CD8-positive, alpha-beta memory T cell (primary cell): ENCODE measurements around the gene TCEA2. TPM values are rescaled to one million over a fixed set of nuclear protein-coding genes. Genes with fewer than 3 reads are reported as not detected.

ENCODE experiments used
- CTCF ChIA-PET: fragments of 350-600 bp; sonication (Branson Sonifier 250); formaldehyde crosslinking; loops from one replicate; lab custom pipeline; 2021; ENCODE audit warnings: antibody characterized with exemption; lab: Charles Lee
- POLR2A ChIA-PET: fragments of 350-600 bp; sonication (Branson Sonifier 250); formaldehyde crosslinking; loops from one replicate; lab custom pipeline; 2021; ENCODE audit warnings: antibody characterized with exemption; lab: Charles Lee
- DNase-seq, 5 donors: peaks; one replicate each; pipeline versions ENCODE4 v3.0.0 to v3.0.0-alpha.2; 2020 to 2022; ENCODE audit warnings: mixed read lengths in 1 of 5
- H3K27ac ChIP-seq: one replicate; pipeline ENCODE4 v1.7.0; 2013; ENCODE audit warnings: low read depth, mild to moderate bottlenecking, low read length, moderate library complexity
- H3K27me3 ChIP-seq: 2 replicates; pipeline ENCODE4 v1.7.0; 2013; ENCODE audit warnings: low read length, mild to moderate bottlenecking; ENCODE audit not compliant: insufficient read depth, poor library complexity, severe bottlenecking
- H3K36me3 ChIP-seq: 2 replicates; pipeline ENCODE4 v1.7.0; 2013; ENCODE audit warnings: mild to moderate bottlenecking, low read length, moderate library complexity; ENCODE audit not compliant: insufficient read depth
- H3K4me1 ChIP-seq: 2 replicates; pipeline ENCODE4 v1.7.0; 2013; ENCODE audit warnings: mild to moderate bottlenecking, low read length, moderate library complexity; ENCODE audit not compliant: insufficient read depth
- H3K4me3 ChIP-seq: 2 replicates; pipeline ENCODE4 v1.7.0; 2013; ENCODE audit warnings: mild to moderate bottlenecking, low read length
- H3K9me3 ChIP-seq: 2 replicates; pipeline ENCODE4 v1.7.0; 2013; ENCODE audit warnings: mild to moderate bottlenecking, low read length
- H3K27ac Mint-ChIP-seq, 8 donors: one replicate each; pipeline ENCODE4 v1.8.0; 2020 to 2021; ENCODE audit warnings: mixed read lengths in 8 of 8, mild to moderate bottlenecking in 6 of 8, inconsistent platforms in 3 of 8, moderate library complexity in 3 of 8
- H3K27me3 Mint-ChIP-seq, 2 donors: one replicate each; pipeline ENCODE4 v1.8.0; 2020 to 2021; ENCODE audit warnings: mixed read lengths in 2 of 2, mild to moderate bottlenecking in 1 of 2, moderate library complexity in 1 of 2
- H3K36me3 Mint-ChIP-seq, 3 donors: one replicate each; pipeline ENCODE4 v1.8.0; 2020 to 2021; ENCODE audit warnings: mixed read lengths in 3 of 3, inconsistent platforms in 1 of 3, mild to moderate bottlenecking in 1 of 3
- H3K4me1 Mint-ChIP-seq, 3 donors: one replicate each; pipeline ENCODE4 v1.8.0; 2020 to 2021; ENCODE audit warnings: mixed read lengths in 3 of 3, inconsistent platforms in 1 of 3, mild to moderate bottlenecking in 1 of 3
- H3K4me3 Mint-ChIP-seq, 7 donors: one replicate each; pipeline ENCODE4 v1.8.0; 2020 to 2021; ENCODE audit warnings: mixed read lengths in 7 of 7, mild to moderate bottlenecking in 6 of 7, moderate library complexity in 4 of 7, inconsistent platforms in 2 of 7
- H3K9me3 Mint-ChIP-seq, 5 donors: one replicate each; pipeline ENCODE4 v1.8.0; 2020 to 2022; ENCODE audit warnings: mixed read lengths in 5 of 5, mild to moderate bottlenecking in 3 of 5, moderate library complexity in 2 of 5, inconsistent platforms in 1 of 5
- polyA plus RNA-seq: library from polyadenylated mRNA; unstranded; fragments of 300-500 nt; fragmentation: Illumina TruSeq; gene quantifications from one replicate; pipeline ENCODE4 v1.2.3, GENCODE V29; 2021
- total RNA-seq, 2 experiments: library from RNA; stranded (reverse); gene quantifications; one replicate each; pipeline ENCODE4 v1.2.3, GENCODE V29; 2021

Gene TCEA2
- total and polyA plus RNA-seq, 3 experiments from 2014 or later: 24.2 to 30.9 (median 24.5) TPM

DNA sequence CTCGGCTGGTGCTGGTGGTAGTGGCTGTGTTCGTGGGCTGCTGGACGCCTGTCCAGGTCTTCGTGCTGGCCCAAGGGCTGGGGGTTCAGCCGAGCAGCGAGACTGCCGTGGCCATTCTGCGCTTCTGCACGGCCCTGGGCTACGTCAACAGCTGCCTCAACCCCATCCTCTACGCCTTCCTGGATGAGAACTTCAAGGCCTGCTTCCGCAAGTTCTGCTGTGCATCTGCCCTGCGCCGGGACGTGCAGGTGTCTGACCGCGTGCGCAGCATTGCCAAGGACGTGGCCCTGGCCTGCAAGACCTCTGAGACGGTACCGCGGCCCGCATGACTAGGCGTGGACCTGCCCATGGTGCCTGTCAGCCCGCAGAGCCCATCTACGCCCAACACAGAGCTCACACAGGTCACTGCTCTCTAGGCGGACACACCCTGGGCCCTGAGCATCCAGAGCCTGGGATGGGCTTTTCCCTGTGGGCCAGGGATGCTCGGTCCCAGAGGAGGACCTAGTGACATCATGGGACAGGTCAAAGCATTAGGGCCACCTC, 35.5 kb downstream of the TCEA2 start:
- H3K9me3 Mint-ChIP-seq: no peaks in the 10 kb centered on the region
- H3K27me3 ChIP-seq: peaks cover 7% of the 10 kb centered on the region
- H3K9me3 ChIP-seq: no peaks in the 10 kb centered on the region
- peaks cover 0 to 27% (median 11%) of the 10 kb centered on the region in 3 donors for H3K4me1 Mint-ChIP-seq
- H3K36me3 ChIP-seq: no peaks in the 10 kb centered on the region
- POLR2A ChIA-PET: no interaction called here
- H3K36me3 Mint-ChIP-seq: peaks cover 0 to 2% (median 0%) of the 10 kb centered on the region in 3 donors
- H3K27ac Mint-ChIP-seq: no peak overlapping the region
- H3K4me3 ChIP-seq: no peak overlapping the region
- H3K27me3 Mint-ChIP-seq: peaks cover 7 to 16% of the 10 kb centered on the region in 2 donors
- H3K4me3 Mint-ChIP-seq: no peak overlapping the region
- no peak for DNase-seq
- peaks cover 6% of the 10 kb centered on the region for H3K4me1 ChIP-seq
- H3K27ac ChIP-seq: no peak overlapping the region
- CTCF ChIA-PET: interaction anchor here (1.2 to 2.0 kb wide), 2 partner anchors 15 to 21 kb away, joined by 4 to 8 read pairs; partner anchors contain the start of gene LKAAEAR1

DNA sequence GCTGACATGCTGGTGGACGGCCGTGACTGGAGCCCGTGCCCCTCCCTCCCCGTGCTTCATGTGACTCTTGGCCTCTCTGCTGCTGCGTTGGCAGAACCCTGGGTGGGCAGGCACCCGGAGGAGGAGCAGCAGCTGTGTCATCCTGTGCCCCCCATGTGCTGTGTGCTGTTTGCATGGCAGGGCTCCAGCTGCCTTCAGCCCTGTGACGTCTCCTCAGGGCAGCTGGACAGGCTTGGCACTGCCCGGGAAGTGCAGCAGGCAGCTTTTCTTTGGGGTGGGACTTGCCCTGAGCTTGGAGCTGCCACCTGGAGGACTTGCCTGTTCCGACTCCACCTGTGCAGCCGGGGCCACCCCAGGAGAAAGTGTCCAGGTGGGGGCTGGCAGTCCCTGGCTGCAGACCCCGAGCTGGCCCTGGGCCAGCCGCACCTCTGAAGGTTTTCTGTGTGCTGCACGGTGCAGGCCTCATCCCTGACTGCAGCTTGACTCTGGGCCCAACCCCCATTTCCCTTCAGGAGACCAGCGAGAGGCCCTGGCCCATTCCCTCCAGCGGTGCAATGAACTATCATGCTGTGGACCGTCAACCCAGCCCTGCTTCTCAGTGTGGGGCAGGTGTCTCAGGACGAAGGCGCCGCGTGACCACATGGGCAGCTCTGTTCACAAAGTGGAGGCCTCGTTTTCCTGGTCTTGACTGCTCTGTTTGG, 36.2 kb downstream of the TCEA2 start:
- H3K4me1 Mint-ChIP-seq: peaks cover 0 to 27% (median 11%) of the 10 kb centered on the region in 3 donors
- no peaks in the 10 kb centered on the region for H3K9me3 Mint-ChIP-seq
- peaks cover 7 to 21% of the 10 kb centered on the region in 2 donors for H3K27me3 Mint-ChIP-seq
- Histone ChIP-seq H3K27ac (no peak overlapping the region), H3K36me3 (no peaks in the 10 kb centered on the region), H3K4me1 (peaks cover 6% of the 10 kb centered on the region), H3K27me3 (peaks cover 7% of the 10 kb centered on the region), H3K9me3 (no peaks in the 10 kb centered on the region), H3K4me3 (no peak overlapping the region)
- no peak overlapping the region for H3K27ac Mint-ChIP-seq
- H3K36me3 Mint-ChIP-seq: peaks cover 0 to 2% (median 0%) of the 10 kb centered on the region in 3 donors
- POLR2A ChIA-PET: no interaction called here
- H3K4me3 Mint-ChIP-seq: no peak overlapping the region
- no peak for DNase-seq
- CTCF ChIA-PET: interaction anchor here (1.1 to 2.0 kb wide), 3 partner anchors 15 to 61 kb away, joined by 4 to 8 read pairs (median 5); partner anchors contain the start of gene LKAAEAR1

DNA sequence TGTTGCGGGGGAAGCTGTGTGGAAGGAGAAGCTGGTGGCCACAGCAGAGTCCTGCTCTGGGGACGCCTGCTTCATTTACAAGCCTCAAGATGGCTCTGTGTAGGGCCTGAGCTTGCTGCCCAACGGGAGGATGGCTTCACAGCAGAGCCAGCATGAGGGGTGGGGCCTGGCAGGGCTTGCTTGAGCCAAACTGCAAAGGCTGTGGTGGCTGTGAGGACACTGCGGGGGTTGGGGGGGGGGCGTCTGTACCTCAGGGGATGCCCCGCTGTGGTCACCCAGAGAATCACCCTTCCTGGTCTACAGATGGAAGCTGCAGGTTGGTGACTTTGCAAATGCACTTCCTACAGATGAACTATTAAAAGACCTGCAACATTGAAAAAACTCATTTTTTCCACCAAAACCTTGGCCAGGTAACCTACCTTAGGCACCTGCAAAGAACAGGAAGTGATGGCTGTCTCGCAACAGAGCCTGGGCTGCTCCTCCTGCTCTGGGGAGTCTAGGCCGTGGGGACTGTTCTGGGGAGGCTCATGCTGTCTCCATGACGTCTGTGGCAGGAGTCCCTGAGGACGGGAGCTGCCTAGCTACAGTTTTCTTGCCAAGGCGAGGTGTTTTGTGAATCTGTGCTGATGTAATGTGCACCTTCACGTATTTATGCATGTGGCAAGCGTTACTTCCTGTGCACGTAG, 37.0 kb downstream of the TCEA2 start:
- no peak overlapping the region for H3K27ac ChIP-seq
- H3K4me3 Mint-ChIP-seq: peak overlapping the region in 3 of 7 donors; percentile 28 to 71 (median 43)
- H3K36me3 ChIP-seq: no peaks in the 10 kb centered on the region
- peaks cover 6% of the 10 kb centered on the region for H3K4me1 ChIP-seq
- peaks cover 0 to 27% (median 11%) of the 10 kb centered on the region in 3 donors for H3K4me1 Mint-ChIP-seq
- DNase-seq: peak in 3 of 5 donors; percentile 42 to 63 (median 54)
- ChIA-PET POLR2A (no interaction called here), CTCF (interaction anchor here (1.1 to 2.0 kb wide), 3 partner anchors 16 to 62 kb away, joined by 4 to 8 read pairs (median 5); partner anchors contain the start of gene LKAAEAR1)
- no peaks in the 10 kb centered on the region for H3K9me3 Mint-ChIP-seq
- peaks cover 7% of the 10 kb centered on the region for H3K27me3 ChIP-seq
- H3K4me3 ChIP-seq: no peak overlapping the region
- peaks cover 8 to 21% of the 10 kb centered on the region in 2 donors for H3K27me3 Mint-ChIP-seq
- H3K27ac Mint-ChIP-seq: peak overlapping the region in 5 of 8 donors; percentile 26 to 81 (median 60)
- H3K9me3 ChIP-seq: no peaks in the 10 kb centered on the region
- H3K36me3 Mint-ChIP-seq: peaks cover 0 to 2% (median 0%) of the 10 kb centered on the region in 3 donors

DNA sequence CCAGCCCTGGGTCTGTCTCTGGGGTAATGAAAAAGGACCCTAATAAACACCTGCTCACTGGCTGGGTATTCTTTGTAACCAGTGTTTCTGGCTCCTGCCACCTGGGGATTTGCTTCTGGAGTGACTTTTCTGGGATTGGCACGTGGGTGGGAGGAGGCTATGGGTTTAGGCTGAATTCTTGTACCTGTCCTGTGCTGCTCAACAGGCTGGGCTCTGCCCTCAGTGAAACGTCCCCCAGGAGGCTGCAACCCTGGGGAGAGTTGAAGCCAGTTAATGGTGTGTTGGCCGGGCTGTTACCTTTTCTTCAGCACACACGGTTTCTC, 37.5 kb downstream of the TCEA2 start:
- Mint-ChIP-seq H3K27ac (peak overlapping the region in 2 of 8 donors; percentile 26 to 60), H3K9me3 (no peaks in the 10 kb centered on the region), H3K4me3 (peak overlapping the region in 2 of 7 donors; percentile 28 to 71), H3K36me3 (peaks cover 0 to 2% (median 0%) of the 10 kb centered on the region in 3 donors), H3K4me1 (peaks cover 0 to 27% (median 11%) of the 10 kb centered on the region in 3 donors), H3K27me3 (peaks cover 9 to 21% of the 10 kb centered on the region in 2 donors)
- Histone ChIP-seq H3K27ac (no peak overlapping the region), H3K4me1 (peaks cover 6% of the 10 kb centered on the region), H3K36me3 (no peaks in the 10 kb centered on the region), H3K4me3 (no peak overlapping the region), H3K27me3 (peaks cover 7% of the 10 kb centered on the region), H3K9me3 (no peaks in the 10 kb centered on the region)
- ChIA-PET CTCF (interaction anchor here (1.1 to 2.7 kb wide), 3 partner anchors 17 to 63 kb away, joined by 5 to 13 read pairs (median 8); partner anchors contain the start of gene LKAAEAR1), POLR2A (no interaction called here)
- DNase-seq: no peak

DNA sequence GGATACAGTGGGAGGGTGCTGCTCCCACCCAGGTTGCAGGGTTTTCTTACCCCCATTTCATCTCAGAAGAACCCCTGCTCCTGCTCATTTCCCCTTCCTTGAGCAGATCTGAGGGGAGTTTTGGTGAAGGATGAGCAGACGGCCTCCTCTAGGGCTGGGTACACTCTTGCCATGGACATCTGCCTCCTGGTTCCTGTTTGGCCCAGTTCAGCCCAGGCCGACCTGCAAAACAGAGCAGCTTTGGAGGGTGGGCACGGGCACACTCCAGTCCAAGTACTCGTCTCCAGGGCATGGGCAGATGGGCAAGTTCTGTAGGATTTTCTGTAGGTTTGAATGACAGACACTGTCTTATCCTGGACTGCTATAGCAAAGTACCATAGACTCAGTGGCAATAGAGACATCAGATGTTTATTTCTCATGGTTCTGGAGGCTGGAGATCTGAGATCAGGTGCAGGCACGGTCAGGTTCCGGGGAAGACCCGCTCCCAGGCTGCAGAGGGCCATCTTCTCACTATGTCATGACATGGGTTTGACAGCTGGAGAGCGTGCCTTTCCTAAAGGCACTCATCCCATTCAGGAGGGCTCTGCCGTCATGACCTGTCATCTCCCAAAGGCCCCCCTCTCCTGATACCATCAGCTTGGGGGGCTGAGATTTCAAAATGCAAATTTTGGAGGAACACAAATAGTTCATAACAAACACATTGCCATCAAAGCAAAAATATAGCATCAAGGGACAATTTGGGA, 38.1 kb downstream of the TCEA2 start:
- Histone ChIP-seq H3K27ac (no peak overlapping the region), H3K36me3 (no peaks in the 10 kb centered on the region), H3K4me1 (peaks cover 6% of the 10 kb centered on the region), H3K9me3 (no peaks in the 10 kb centered on the region), H3K4me3 (no peak overlapping the region), H3K27me3 (peaks cover 7% of the 10 kb centered on the region)
- H3K4me1 Mint-ChIP-seq: peaks cover 0 to 27% (median 11%) of the 10 kb centered on the region in 3 donors
- peak overlapping the region in 4 of 8 donors; percentile 19 to 72 (median 32) for H3K27ac Mint-ChIP-seq
- H3K9me3 Mint-ChIP-seq: no peaks in the 10 kb centered on the region
- ChIA-PET POLR2A (no interaction called here), CTCF (interaction anchor here (1.0 to 2.7 kb wide), 4 partner anchors 9 to 24 kb away, joined by 3 to 13 read pairs (median 6); partner anchors contain the start of gene LKAAEAR1)
- H3K4me3 Mint-ChIP-seq: peak overlapping the region in 5 of 7 donors; percentile 9 to 72 (median 48)
- peaks cover 9 to 21% of the 10 kb centered on the region in 2 donors for H3K27me3 Mint-ChIP-seq
- no peak for DNase-seq
- H3K36me3 Mint-ChIP-seq: peaks cover 0 to 2% (median 0%) of the 10 kb centered on the region in 3 donors

DNA sequence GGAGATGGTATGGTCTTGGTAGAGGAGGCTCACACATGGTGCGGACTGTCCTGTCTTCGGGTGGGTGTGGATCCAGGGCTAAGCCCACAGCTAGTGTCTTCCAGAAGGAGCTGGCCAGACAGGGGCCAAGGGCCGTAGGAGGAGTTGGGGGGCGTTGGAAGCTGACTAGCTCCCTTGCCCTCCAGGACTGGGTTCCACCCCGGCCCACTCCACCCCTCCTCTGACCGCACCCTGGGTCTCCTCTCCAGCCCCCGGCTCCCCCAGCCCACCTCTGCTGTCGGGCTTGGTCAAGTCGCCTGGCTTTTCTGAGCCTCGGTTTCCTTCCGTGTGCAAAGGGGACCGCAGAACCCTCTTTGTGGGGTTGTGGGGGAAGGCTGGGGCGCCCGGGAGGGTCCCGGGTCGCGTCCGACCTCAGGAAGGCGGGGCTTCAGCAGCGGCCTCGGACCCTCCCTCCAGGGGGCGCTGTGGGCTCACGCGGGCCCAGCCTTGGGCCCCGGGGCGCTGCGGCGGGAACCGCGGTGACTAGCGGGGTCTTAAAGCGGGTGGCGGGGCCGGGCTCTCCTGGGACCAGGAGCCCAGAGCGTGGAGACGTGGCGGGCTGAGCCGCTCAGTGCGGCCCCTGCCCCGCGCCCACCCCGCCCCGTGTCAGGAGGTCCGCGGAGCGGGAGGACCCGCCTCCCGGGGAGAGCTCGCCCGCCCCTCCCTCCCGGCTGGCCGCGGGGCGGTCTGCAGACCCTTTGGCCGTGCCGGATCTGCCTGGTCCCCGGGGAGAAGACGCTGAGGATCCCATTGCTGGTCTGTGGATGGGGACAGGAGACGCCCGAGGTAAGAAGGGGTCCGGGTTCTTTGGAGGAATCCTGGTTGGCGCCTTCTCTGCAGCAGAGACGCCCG, 39.0 kb downstream of the TCEA2 start:
- H3K4me1 ChIP-seq: peaks cover 6% of the 10 kb centered on the region
- H3K27ac ChIP-seq: no peak overlapping the region
- CTCF ChIA-PET: interaction anchor here (1.0 to 2.7 kb wide), 4 partner anchors 8 to 25 kb away, joined by 3 to 13 read pairs (median 6); partner anchors contain the start of gene LKAAEAR1
- H3K27me3 ChIP-seq: peaks cover 7% of the 10 kb centered on the region
- Mint-ChIP-seq H3K4me3 (peak overlapping the region in 4 of 7 donors; percentile 33 to 72 (median 60)), H3K36me3 (no peaks in the 10 kb centered on the region), H3K9me3 (no peaks in the 10 kb centered on the region), H3K27ac (peak overlapping the region in 3 of 8 donors; percentile 19 to 72 (median 27)), H3K27me3 (peaks cover 9 to 21% of the 10 kb centered on the region in 2 donors), H3K4me1 (peaks cover 0 to 27% (median 11%) of the 10 kb centered on the region in 3 donors)
- H3K9me3 ChIP-seq: no peaks in the 10 kb centered on the region
- DNase-seq: peak; percentile 50 to 69 (median 61)
- H3K36me3 ChIP-seq: no peaks in the 10 kb centered on the region
- H3K4me3 ChIP-seq: no peak overlapping the region
- POLR2A ChIA-PET: no interaction called here
